ENCODE results near the gene TRAPPC2L. TPM values are rescaled to one million over a fixed set of nuclear protein-coding genes. Genes with fewer than 3 reads are reported as not detected.

TRAPPC2L gene
- total and polyA plus RNA-seq, 2 of the 13 experiments (the other 11 are each of a cell fraction or from before 2014, with no cell fraction given), result 96.3 to 107 TPM

- in situ Hi-C loops (cut with HindIII; ENCODE audit: extremely low pct_ligation_motif_present, low pct_unique_long_range_greater_than_20kb) (no loop called here), intact Hi-C loops (cut with micrococcal nuclease; ENCODE audit: unreplicated experiment) (no loop called here)
- H3K4me2 ChIP-seq (ENCODE audit: low read depth, low read length), result no peak overlapping the region
- H3K36me3 ChIP-seq (replicated peaks in 1 of 2; ENCODE audit: control insufficient read depth in 1 of 2, insufficient read depth in 2 of 2, low read length in 2 of 2), result no peaks in the 10 kb centered on the region; a peak in 1 of 5 replicates
- H3K79me2 ChIP-seq (ENCODE audit: insufficient read depth, low read length), result no peaks in the 10 kb centered on the region
- no peaks in the 10 kb centered on the region for H4K20me1 ChIP-seq (ENCODE audit: insufficient read depth, low read length)
- H2AFZ ChIP-seq (ENCODE audit: low read length), result no peak overlapping the region
- no TSS peak for BruUV-seq (replicated peaks)
- TF ChIP-seq ZNF558 (CRISPR knock-in tag; IDR thresholded peaks at IDR 0.05; ENCODE audit: borderline replicate concordance) (no peak), ZNF572 (CRISPR knock-in tag; IDR thresholded peaks at IDR 0.05) (no peak), AGO2 (optimal IDR thresholded peaks at IDR 0.05; ENCODE audit: low read depth, low read length) (peak; percentile 20)
- H3K4me3 ChIP-seq (replicated peaks in 1 of 3; ENCODE audit: insufficient read depth in 1 of 3, low read depth in 2 of 3, low read length in 3 of 3), result no peak overlapping the region
- ATAC-seq (no peak), FAIRE-seq (no peak), DNase-seq (ENCODE audit: low spot score) (no peak)
- ChIA-PET POLR2A (no interaction called here), CTCF (ENCODE audit: low intra/inter-chr PET ratio, low total read pairs) (no interaction called here)
- H3K4me1 ChIP-seq (ENCODE audit: insufficient read depth, low read length), result no peaks in the 10 kb centered on the region
- H3K9ac ChIP-seq (ENCODE audit: insufficient read depth, low read depth, low read length), result no peak overlapping the region
- H3K9me3 ChIP-seq (ENCODE audit: low read length), result no peaks in the 10 kb centered on the region
- WGBS (ENCODE audit: low lambda C conversion rate), result 93% methylated on average over 18 of the region's 25 CpGs
- H3K27ac ChIP-seq (ENCODE audit: extremely low read length, insufficient read depth, low read length), result no peak overlapping the region
- H3K27me3 ChIP-seq (ENCODE audit: control insufficient read depth in 1 of 2, insufficient read depth in 2 of 2, low read length in 2 of 2), result no peaks in the 10 kb centered on the region
These were observed 14.1 kb upstream of the TRAPPC2L start for GRCh38 chr16:88842806-88843205.

GRCh38 chr16:88843256-88843655 is 13.7 kb upstream of the TRAPPC2L start:
- CTCF ChIA-PET (ENCODE audit: low intra/inter-chr PET ratio, low total read pairs), result no interaction called here
- no peaks in the 10 kb centered on the region; a peak in 1 of 5 replicates for H3K36me3 ChIP-seq (replicated peaks in 1 of 2; ENCODE audit: control insufficient read depth in 1 of 2, insufficient read depth in 2 of 2, low read length in 2 of 2)
- BruUV-seq (replicated peaks), result no TSS peak

More at GRCh38 chr16:88843256-88843655, 13.7 kb upstream of the TRAPPC2L start:
- TF ChIP-seq MIXL1 (CRISPR knock-in tag; IDR thresholded peaks at IDR 0.05) (no peak), ZBTB3 (CRISPR knock-in tag; IDR thresholded peaks at IDR 0.05; ENCODE audit: borderline replicate concordance, low read depth) (no peak), HOMEZ (CRISPR knock-in tag; IDR thresholded peaks at IDR 0.05; ENCODE audit: low read depth) (no peak), GATAD2A (CRISPR knock-in tag; IDR thresholded peaks at IDR 0.05) (no peak), MYC (CRISPR knock-in tag; IDR thresholded peaks at IDR 0.05; ENCODE audit: borderline replicate concordance) (no peak), NBN (conservative IDR thresholded peaks at IDR 0.05) (no peak), ZNF124 (CRISPR knock-in tag; IDR thresholded peaks at IDR 0.05) (no peak)
- intact Hi-C loops (cut with micrococcal nuclease; ENCODE audit: unreplicated experiment), result no loop called here
- H3K79me2 ChIP-seq (ENCODE audit: insufficient read depth, low read length), result no peaks in the 10 kb centered on the region
- no peak overlapping the region for H3K9ac ChIP-seq (ENCODE audit: insufficient read depth, low read depth, low read length)
- no peak overlapping the region for H3K27ac ChIP-seq (ENCODE audit: extremely low read length, insufficient read depth, low read length)
- no peaks in the 10 kb centered on the region for H4K20me1 ChIP-seq (ENCODE audit: insufficient read depth, low read length)
- no peaks in the 10 kb centered on the region for H3K4me1 ChIP-seq (ENCODE audit: insufficient read depth, low read length)
- in situ Hi-C loops (cut with HindIII; ENCODE audit: extremely low pct_ligation_motif_present, low pct_unique_long_range_greater_than_20kb), result no loop called here
- no peak overlapping the region for H2AFZ ChIP-seq (ENCODE audit: low read length)
- no peaks in the 10 kb centered on the region for H3K27me3 ChIP-seq (ENCODE audit: control insufficient read depth in 1 of 2, insufficient read depth in 2 of 2, low read length in 2 of 2)
- H3K9me3 ChIP-seq (ENCODE audit: low read length), result no peaks in the 10 kb centered on the region
- POLR2A ChIA-PET, result no interaction called here
- ATAC-seq (no peak), FAIRE-seq (no peak), DNase-seq (ENCODE audit: low spot score) (no peak)
- no peak overlapping the region for H3K4me2 ChIP-seq (ENCODE audit: low read depth, low read length)
- WGBS (ENCODE audit: low lambda C conversion rate), result 92% methylated on average over 17 of the region's 20 CpGs
- no peak overlapping the region for H3K4me3 ChIP-seq (replicated peaks in 1 of 3; ENCODE audit: insufficient read depth in 1 of 3, low read depth in 2 of 3, low read length in 3 of 3)

All from HepG2 (cell line).